Stimulated activated CD8-positive, alpha-beta memory T cell treated with anti-CD3 and anti-CD28 coated beads, Interleukin-12 subunit alpha, Interleukin-12 subunit beta, amount 100 ng/mL, for 1 hour (primary cell): ENCODE results near the gene MTPN.

Experiments
- DNase-seq: peaks from one replicate; pipeline ENCODE4 v3.0.0-alpha.2; 2020; ENCODE audit warnings: low read depth

The MTPN gene

GRCh38 chr7:135977007-135977741, at the start of gene MTPN:
Gene MTPN, minus strand, starts transcription at chr7:135977359. Its CDS starts 259 bp downstream, at chr7:135977100.
- peak; percentile 98 for DNase-seq

DNA sequence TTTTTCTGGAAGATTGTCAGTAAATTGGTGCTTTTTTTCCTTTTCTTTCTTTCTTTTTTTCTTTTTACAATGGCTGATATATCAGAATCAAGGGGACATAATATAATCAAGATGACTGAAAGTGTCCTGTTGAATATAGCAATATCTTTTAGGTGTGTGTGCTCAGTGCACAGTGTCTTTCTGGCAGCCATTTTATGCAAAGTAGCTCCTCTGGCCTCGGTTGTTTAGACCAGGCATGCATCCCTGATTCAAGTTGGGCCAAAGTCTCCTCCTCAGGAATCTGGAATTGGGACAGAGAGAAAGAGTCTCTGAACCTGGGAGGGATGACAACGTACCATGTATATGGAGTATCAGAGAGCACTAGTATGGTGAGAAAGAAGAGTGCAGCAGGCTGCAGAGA, 49.0 kb upstream of the MTPN start:
- no peak for DNase-seq

GRCh38 chr7:136023134-136023869, 46.1 kb upstream of the MTPN start:
- no peak for DNase-seq

GRCh38 chr7:136020556-136020955, 43.4 kb upstream of the MTPN start:
- DNase-seq, result no peak

- no peak for DNase-seq
Measured at GRCh38 chr7:136018104-136018503, 40.9 kb upstream of the MTPN start.

DNA sequence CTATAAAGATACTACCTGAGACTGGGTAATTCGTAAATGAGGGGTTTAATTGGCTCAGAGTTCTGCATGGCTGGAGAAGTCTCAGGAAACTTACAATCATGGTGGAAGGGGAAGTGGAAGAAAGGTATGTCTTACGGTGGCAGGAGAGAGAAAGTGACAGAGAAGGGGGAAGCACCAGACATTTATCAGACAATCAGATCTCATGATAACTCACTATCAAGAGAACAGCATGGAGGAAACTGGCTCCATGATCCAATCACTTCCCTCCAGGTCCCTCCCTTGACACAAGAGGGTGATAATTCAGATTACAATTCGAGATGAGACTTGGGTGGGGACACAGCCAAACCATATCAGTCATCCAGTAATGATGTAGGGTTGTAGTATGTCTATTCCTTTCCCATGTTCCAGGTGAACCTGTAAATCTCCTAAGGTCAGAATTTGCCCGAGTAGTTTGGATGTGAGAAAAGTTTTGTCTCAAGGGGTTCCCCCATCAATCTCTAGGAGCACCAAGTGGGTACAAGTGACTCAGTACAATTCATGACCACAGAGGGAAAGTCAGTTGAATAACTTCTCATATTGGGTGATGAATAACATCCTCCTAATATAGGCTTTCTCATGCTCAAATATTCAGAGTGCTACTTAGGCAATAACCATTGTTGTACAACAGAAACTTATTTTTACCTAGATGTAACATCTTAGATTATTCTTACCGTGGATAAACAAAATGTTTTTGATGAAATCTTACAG, 39.7 kb upstream of the MTPN start:
- DNase-seq, result no peak

GRCh38 chr7:136015638-136016037, 38.5 kb upstream of the MTPN start:
- no peak for DNase-seq

- DNase-seq, result no peak
Measured at GRCh38 chr7:136014659-136015058, 37.5 kb upstream of the MTPN start.

GRCh38 chr7:136012238-136012637, 35.1 kb upstream of the MTPN start:
- DNase-seq, result no peak

- no peak for DNase-seq
Measured at GRCh38 chr7:136009488-136010079, 32.4 kb upstream of the MTPN start.

GRCh38 chr7:136006208-136006607, 29.0 kb upstream of the MTPN start:
- DNase-seq, result no peak

DNA sequence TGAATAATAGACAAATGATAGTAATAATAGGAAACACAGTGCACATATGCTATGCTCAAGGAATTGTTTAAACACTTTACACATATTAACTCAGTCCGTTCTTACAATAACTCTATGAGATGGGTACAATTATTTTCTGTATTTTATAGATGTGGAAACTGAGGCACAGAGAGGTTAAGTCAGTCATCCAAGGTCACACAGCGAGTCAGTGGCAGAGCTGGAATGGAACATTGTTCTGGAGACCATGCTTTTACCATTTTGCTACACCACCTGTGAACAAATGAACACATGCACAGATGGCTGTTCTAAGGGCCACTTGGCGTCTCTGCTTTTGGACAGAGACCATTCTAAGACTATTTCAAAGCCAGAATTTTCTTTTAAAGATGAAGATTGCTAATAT, 26.9 kb upstream of the MTPN start:
- DNase-seq, result no peak

DNA sequence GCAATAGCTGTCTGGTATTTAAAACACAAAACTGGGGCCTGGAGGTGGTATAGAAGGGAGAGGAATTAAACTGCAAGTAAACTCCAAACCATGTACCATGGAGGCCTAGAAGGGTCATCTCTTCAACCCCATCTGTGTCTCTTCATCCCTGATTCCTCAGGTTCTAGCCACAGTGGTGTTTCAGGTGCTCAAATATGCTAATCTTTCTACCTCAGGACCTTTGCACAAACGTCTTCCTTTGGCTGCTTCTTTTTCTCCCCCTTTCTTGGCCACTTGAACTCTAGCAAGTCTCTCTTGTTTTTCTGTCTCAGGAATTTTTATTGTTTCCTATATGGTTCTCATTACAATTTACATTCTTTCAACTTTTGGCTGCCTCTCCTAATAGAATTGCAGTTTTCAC, 25.6 kb upstream of the MTPN start:
- DNase-seq, result no peak

DNA sequence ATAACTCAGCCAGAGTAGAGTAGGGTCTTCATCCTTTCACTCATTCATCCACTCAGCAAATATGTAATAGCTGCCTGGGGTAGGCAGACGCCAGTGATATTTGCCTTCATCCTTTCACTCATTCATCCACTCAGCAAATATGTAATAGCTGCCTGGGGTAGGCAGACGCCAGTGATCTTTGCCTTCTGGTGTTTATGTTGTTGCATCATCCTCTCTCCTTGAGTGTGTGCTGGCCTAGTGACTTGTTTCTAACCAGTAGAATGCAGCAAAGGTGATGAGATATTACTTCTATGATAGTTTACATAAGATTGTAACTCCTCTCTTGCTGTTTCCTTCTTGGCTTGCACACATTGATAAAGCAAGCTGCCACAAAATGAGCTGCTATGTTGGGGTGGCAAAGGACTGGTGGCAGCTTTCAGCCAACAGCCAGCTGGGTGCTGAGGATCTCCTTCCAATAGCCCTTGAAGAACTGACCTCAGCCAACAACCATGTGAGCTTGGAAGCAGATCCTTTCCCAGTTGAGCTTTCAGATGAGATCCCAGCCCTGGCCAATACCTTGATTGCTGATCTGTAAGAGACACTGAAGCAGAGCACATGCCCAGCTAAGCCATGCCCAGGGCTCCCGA, 23.2 kb upstream of the MTPN start:
- DNase-seq, result no peak

- no peak for DNase-seq
Measured at GRCh38 chr7:135998081-135998480, 20.9 kb upstream of the MTPN start.

GRCh38 chr7:135995748-135996147, 18.6 kb upstream of the MTPN start:
- DNase-seq, result no peak

- no peak for DNase-seq
Measured at GRCh38 chr7:135994466-135995205, 17.5 kb upstream of the MTPN start.

DNA sequence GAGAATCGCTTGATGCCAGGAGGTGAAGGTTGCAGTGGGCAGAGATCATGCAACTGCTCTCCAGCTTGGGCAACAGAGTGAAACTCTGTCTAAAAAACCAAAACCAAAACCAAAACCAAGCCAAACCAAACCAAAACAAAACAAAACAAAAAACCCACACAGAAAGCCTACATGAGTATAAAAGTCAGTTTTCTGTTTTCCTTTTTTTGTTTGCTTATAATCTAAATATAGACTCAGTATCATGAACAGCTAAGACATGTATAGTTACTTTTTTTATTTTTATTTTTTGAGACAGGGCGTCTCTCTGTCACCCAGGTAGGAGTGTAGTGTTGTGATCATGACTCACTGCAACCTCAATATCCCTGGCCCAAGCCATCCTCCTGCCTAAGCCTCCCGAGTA, 16.8 kb upstream of the MTPN start:
- DNase-seq, result no peak

DNA sequence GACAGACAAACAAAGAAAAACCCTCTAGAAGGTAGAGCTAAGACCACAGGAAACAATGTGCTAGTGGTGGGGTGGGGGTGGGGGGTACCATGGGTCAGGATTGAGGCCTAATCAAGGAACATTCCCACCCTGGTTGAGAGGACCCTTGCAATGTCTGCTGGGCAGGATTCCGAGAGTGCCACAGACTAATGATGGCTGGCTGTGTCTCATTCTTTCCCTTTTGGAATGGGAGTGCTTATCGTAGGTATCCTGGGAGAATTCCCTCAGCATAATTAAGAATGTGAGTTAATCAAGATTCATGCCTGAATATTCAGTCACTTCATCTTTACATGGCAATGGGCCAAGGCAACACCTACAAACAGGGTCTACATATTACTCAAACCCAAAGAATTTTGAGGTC, 14.7 kb upstream of the MTPN start:
- DNase-seq, result no peak

DNA sequence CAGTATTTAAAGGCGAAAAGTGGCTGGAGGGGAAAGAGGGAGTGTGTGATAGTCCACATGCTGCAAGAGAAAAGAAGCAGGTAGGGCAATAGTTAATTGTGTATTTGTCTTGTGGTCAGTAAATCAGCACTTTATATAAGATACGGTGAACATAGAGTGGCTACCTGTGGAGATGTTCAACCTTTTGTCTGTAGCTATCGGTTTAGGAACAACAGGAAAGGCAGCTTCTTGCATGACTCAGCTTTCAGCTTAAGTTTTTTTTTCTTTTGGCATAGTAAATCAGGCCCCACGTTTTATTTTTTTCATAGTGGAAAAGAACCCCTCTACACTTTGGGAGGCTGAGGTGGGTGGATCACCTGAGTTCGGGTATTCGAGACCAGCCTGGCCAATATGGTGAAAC, 14.2 kb upstream of the MTPN start:
- DNase-seq, result no peak

DNA sequence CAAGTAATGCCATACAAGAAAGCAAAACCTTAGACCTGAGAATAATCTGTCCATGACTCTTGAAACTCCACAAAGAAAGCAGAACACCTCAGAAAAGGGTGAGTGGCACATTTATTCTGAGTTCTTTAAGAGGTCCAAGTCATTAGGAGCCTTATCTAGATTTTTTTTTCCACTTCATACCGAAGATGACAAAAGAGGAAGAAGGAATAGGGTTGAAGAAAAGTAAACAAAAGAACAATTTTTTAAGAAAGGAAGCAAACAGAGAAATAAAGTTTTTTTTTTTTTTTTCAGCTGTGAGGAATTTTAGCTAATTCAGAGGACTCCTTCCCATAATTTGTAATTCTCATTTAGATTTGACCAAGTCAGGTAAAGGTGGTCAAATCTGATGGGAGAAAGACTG, 13.1 kb upstream of the MTPN start:
- no peak for DNase-seq
